Myocyte (in vitro differentiated cells): ENCODE measurements around the gene CAV1. TPM values are rescaled to one million over a fixed set of nuclear protein-coding genes. Genes with fewer than 3 reads are reported as not detected.
A peak's percentile ranks its signal among the peaks of the same experiment; 100 is the strongest.

Source experiments
- DNase-seq: peaks from one replicate; pipeline ENCODE4 v3.0.0-alpha.2; 2012; ENCODE audit warnings: low read depth
- total RNA-seq: library from RNA; depleted of rRNA; stranded (reverse); fragments of >200 nt; gene quantifications from 2 replicates; pipeline ENCODE4 v1.2.3, GENCODE V29; 2014

The CAV1 gene
- total RNA-seq, 1 donor from 2014 or later: 259 TPM

- DNase-seq: no peak
Observed at GRCh38 chr7:116502201-116503096, 22.4 kb upstream of the CAV1 start.

GRCh38 chr7:116503835-116504234 is 21.0 kb upstream of the CAV1 start:
- no peak for DNase-seq

- no peak for DNase-seq
Observed at GRCh38 chr7:116505278-116505677, 19.6 kb upstream of the CAV1 start.

- no peak for DNase-seq
Observed at GRCh38 chr7:116505823-116506222, 19.0 kb upstream of the CAV1 start.

GRCh38 chr7:116509982-116510579 is 14.8 kb upstream of the CAV1 start:
- no peak for DNase-seq

GRCh38 chr7:116510795-116511194 is 14.0 kb upstream of the CAV1 start:
- DNase-seq: no peak

GRCh38 chr7:116511552-116512519 is 13.0 kb upstream of the CAV1 start:
- peak; percentile 90 for DNase-seq

GRCh38 chr7:116512520-116513188 is 12.2 kb upstream of the CAV1 start:
- DNase-seq: peak; percentile 64

- no peak for DNase-seq
Observed at GRCh38 chr7:116515584-116515983, 9.3 kb upstream of the CAV1 start.

- no peak for DNase-seq
Observed at GRCh38 chr7:116516324-116516723, 8.5 kb upstream of the CAV1 start.

- DNase-seq: no peak
Observed at GRCh38 chr7:116517626-116518025, 7.2 kb upstream of the CAV1 start.

- no peak for DNase-seq
Observed at GRCh38 chr7:116518961-116519360, 5.9 kb upstream of the CAV1 start.

- DNase-seq: no peak
Observed at GRCh38 chr7:116521046-116521664, 3.7 kb upstream of the CAV1 start.

GRCh38 chr7:116522247-116522646 is 2.6 kb upstream of the CAV1 start:
- DNase-seq: peak; percentile 80

- no peak for DNase-seq
Observed at GRCh38 chr7:116524221-116524608, 621 bp upstream of the CAV1 start.

GRCh38 chr7:116525298-116525912 is 569 bp downstream of the CAV1 start:
- peak; percentile 54 for DNase-seq

- DNase-seq: peak; percentile 93
Observed at GRCh38 chr7:116525913-116526861, 1.4 kb downstream of the CAV1 start.

GRCh38 chr7:116526897-116527296 is 2.1 kb downstream of the CAV1 start:
- DNase-seq: peak; percentile 51

GRCh38 chr7:116527521-116527920 is 2.7 kb downstream of the CAV1 start:
- DNase-seq: no peak
